HG03575 (cell line): ENCODE results near the gene MYMX.
"Not testable (repeated sequence)": the region's sequence is repeated elsewhere in the genome, so short reads cannot be mapped to it uniquely, and the experiment has no call there.

Experiments
- ATAC-seq: cut with Tn5 transposase; IDR thresholded peaks from one replicate; pipeline ENCODE4 v1.9.1; 2021; ENCODE audit not compliant: unreplicated experiment, insufficient number of reproducible peaks, low FRiP score; ENCODE audit errors: extremely low read depth

MYMX gene

GRCh38 chr6:44185356-44185755 lies 31.4 kb upstream of the MYMX start:
- not testable (repeated sequence) for ATAC-seq

GRCh38 chr6:44185953-44186634 lies 30.6 kb upstream of the MYMX start:
- ATAC-seq: no peak

- ATAC-seq: no peak
These were observed 30.1 kb upstream of the MYMX start for GRCh38 chr6:44186635-44187025.

DNA sequence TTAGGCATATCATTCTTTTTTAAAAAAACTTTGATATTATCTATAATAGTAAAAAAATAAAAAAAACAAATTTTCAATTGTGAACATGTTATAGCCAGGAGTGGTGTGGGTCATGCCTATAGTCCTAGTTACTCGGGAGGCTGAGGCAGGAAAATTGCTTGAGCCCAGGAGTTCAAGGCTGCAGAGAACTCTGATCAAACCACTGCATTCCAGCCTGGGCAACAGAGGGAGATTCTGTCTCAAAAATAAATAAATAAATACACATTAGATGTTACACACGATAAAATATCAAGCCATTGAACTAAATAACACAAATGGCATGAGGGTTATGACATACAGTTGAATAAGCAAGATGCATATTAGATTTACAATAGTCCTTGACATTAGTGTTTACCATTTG lies 27.9 kb upstream of the MYMX start:
- ATAC-seq: no peak

DNA sequence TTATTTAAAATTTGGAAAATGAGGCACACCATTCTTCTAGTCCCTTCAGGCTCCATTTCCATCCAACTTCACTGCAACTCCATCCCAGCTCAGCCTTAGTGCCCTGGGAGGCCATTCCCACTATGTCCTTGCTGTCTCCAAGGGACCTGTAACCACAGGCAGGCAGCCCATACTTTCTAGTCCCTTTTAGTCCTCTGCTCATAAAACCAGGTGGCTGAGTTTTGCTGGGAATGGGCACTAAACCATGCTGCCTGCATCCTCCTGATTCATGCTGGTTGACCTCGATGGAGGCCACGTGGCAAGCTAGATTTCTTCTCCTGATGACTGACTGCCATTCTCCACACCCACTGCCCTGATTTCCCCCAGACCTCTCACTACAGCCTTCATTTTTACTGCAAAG lies 27.5 kb upstream of the MYMX start:
- ATAC-seq: no peak

- ATAC-seq: no peak
These were observed 26.0 kb upstream of the MYMX start for GRCh38 chr6:44190715-44191114.

DNA sequence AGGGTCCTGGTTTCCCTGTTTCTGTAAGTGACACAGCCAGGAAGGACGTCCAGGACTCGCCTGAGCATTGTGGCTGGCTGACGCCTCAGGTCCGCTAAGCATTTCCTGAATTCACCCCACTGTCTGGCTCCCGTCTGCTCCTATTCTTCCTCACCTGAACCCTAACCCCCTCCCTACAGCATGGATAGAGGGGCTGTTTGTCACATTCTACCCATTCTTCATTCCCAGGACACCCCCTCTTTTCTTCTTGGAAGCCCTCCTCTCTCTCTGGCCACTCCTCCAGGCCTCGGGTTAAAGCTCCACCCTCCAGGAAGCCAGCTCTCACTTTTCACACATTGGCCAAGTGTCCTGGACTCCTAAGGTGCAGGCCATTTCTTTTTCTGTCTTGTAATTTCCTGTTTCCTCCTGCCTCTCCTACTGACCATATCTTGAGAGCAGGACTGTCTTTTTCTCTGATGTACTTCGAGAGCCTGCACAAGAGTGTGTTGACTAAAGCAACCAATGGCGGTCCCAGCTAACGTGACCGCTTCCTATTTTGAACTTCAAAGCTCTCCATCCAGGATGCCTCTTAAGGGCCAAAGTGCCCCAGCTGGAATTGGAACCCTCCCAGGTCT lies 24.2 kb upstream of the MYMX start:
- ATAC-seq: no peak

- ATAC-seq: no peak
These were observed 23.3 kb upstream of the MYMX start for GRCh38 chr6:44193307-44193910.

DNA sequence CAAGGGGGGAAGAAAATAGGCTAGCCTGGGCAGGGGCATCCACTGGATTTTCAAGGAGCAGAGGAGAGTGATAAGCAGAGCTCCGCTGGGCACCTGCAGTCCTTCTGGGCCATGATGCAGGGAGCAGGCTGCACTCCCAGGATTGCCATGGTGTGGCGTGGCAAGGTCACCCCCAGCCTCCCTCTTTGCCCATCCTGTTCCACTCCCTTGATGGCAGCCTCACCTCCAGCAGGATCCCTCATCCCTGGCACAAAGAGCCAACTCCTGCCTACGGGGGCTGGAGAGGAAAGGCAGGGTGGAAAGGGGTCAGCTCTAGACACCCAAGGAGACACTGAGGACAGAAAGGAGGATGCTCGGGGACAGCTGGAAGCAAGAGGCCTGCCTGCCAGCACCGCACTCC lies 22.4 kb upstream of the MYMX start:
- ATAC-seq: no peak

DNA sequence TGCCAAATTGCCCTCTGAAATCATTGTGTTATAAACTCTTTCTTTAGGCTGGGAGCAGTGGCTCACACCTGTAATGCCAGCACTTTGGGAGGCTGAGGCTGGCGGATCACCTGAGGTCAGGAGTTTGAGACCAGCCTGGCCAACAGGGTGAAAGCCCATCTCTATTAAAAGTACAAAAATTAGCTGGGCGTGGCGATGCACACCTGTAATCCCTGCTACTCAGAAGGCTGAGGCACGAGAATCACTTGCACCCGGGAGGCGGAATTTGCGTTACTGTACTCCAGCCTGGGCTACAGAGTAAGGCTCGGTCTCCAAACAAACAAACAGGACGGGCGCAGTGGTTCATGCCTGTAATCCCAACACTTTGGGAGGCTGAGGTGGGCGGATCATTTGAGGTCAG lies 20.4 kb upstream of the MYMX start:
- not testable (repeated sequence) for ATAC-seq

DNA sequence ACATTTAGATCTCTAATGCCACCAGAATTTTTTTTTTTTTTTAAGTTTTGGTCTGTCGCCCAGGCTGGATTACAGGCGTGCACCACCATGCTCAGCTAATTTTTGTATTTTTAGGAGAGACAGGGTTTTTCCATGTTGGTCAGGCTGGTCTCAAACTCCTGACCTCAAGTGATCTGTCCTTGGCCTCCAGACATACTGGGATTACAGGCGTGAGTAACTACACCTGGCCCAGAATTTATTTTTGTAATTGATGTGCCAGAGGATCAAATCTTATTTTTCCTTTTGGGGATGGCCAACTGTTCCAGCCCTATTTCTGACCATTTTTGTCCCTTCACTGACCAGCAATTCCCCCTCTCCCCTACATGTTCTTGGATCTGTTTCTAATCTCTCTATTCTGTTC lies 18.0 kb upstream of the MYMX start:
- no peak for ATAC-seq

DNA sequence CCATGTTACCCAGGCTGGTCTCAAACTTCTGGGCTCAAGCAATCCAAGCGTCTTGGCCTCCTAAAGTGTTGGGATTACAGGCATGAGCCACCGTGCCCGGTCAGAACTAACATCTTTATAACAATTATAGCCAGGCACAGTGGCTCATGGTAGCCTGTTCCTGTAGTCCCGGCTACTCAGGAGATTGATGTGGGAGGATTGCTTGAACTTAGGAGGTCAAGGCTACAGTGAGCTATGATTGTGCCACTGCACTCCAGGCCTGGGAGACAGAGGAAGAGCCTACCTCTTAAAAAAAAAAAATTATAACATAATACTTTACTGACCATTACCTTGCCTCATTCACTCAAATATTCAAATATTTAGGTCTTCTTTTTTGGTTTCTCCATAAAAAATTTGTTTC lies 16.8 kb upstream of the MYMX start:
- ATAC-seq: no peak

- no peak for ATAC-seq
These were observed 15.5 kb upstream of the MYMX start for GRCh38 chr6:44201200-44201599.

DNA sequence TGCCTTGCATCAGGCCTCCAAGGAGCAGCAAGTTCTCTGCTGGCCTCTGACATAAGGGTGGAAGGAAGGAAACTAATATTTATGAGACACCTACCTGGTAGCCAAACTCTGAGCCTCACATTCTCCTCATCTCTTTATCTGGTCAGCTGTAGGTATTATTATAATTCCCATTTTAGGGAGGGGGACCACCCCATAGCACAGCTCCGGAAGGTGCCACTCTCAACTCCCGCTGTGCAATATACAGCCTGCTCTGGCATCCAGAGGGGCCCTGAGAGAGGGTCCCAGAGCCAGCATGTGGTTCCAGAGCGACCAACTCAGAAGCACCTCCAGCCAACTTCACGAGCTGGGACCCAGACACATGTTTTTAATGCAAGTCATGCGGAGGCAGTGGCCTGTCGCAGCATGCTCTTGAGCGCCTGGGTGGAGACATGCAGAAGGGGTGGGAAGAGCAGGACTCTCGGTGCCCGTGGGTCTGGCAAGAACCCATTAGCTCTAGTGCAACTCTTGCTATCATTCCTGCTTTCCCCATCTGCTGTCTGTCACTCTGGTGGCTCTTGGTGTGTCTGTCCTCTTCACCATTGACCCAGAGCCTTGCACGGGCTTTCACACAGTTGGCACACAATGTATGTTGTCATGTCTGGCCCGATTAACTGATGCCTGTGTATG lies 15.0 kb upstream of the MYMX start:
- ATAC-seq: no peak

DNA sequence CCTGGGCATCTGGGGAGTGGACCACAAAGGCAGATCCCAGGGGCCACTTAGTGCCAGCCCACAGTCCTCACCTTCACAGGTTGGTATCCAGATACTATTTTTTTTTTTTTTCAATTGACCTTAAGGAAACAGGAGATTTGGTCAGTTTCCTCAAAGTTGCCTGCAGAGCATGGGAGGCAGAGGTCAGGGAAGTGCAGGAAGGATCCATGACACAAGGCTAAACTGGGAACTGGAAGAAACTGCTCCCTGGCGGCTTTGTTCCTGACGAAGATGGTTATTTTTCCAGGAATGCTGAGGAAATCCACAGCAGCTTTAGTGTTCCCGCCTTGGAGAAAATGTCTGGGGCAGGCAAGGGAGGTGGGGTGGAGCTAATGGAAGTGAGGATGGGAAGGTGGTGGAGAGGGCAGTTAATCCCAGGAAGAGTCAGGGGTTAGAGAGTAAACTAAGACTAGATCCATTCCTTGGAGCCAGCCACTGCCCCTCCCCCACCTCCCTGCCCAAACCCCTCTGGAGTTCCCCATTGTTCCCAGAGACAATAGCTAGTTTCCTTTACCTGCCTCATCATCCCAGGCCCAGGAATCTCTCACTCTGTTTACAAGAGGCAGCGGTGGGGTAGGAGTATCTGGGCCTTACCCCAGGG lies 14.3 kb upstream of the MYMX start:
- ATAC-seq: no peak

DNA sequence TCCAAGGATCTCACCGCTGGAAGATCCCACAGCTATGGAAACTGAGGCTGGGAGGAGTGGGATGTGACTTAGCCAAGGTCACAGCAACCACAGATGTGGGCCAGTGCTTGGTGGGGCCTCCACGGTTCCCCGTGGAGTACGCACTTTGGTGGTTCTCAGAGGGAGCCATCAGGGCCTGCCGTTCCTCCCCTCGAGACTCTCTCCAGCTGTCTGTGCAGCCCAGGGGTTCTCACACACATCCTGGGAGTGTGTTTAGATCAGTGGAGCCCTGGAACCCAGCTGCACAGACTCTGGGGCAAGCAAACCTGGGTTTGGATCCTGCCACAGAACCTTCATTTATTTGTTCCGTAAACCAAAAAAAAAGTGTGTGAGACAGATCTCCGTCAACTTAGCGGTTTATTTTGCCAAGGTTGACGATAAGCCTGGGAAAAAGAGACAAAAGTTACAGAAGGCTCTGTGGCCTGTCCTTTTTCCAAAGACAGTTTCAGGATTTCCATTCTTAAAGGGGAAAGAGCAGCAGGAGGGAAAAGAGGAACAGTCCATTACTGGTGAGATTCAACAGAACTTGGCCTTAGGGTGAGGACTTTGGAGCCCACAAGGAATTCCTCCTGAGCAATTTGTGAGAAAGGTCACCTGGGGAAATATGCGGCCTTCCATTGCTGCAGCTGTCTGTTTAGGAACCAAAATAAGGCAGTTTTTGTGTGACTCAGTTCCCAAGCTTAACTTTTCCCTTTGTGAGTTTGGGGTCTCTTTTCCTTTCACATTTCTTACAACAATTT lies 13.6 kb upstream of the MYMX start:
- no peak for ATAC-seq

DNA sequence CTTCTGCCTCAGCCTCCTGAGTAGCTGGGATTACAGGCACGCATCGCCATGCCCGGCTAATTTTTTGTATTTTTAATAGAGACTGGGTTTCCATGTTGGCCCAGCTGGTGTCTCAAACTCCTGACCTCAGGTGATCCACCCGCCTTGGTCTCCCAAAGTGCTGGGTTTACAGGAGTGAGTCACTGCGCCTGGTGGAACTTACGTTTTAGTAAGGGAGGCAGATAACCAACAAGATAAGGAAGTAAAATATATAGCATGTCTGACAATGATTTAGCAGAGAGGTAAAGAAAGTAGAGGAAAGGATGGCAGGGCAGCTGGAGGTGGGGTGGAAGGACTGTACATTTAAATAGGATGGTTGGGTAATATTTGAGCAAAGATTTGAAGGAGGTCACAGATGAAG lies 12.8 kb upstream of the MYMX start:
- no peak for ATAC-seq

GRCh38 chr6:44207966-44208365 lies 8.8 kb upstream of the MYMX start:
- ATAC-seq: no peak

GRCh38 chr6:44211284-44211683 lies 5.4 kb upstream of the MYMX start:
- ATAC-seq: no peak
